OCI-LY7 (cell line): ENCODE data around the gene PTPRM. TPM values are rescaled to one million over a fixed set of nuclear protein-coding genes. Genes with fewer than 3 reads are reported as not detected.

Source experiments
- BruUV-seq: library from RNA; stranded (reverse); fragments of 400-500 nt; replicated peaks from 2 replicates; lab custom pipeline; 2021; lab: Mats Ljungman, UMichigan
- CTCF ChIA-PET: fragments of 300-600 bp; sonication (Branson Sonifier 250); formaldehyde crosslinking; loops from one replicate; lab custom pipeline; 2022; ENCODE audit warnings: antibody characterized with exemption; ENCODE audit not compliant: unreplicated experiment; lab: Charles Lee
- POLR2A ChIA-PET: fragments of 300-600 bp; sonication (Branson Sonifier 250); formaldehyde crosslinking; loops from one replicate; lab custom pipeline; 2022; ENCODE audit warnings: antibody characterized with exemption; lab: Charles Lee
- DNase-seq: peaks from one replicate; pipeline ENCODE4 v3.0.0-alpha.2; 2015; ENCODE audit warnings: low spot score
- H2AFZ ChIP-seq: fragments of 200-600 bp; sonication (generic), shearing (Covaris generic); 2 replicates; pipeline ENCODE4 v1.6.1; 2014; ENCODE audit warnings: mild to moderate bottlenecking, antibody characterized with exemption, low read length, moderate library complexity
- H3K27ac ChIP-seq: fragments of 200-600 bp; sonication (generic); 2 replicates; pipeline ENCODE4 v1.5.1; 2014; ENCODE audit warnings: mixed run types, low read depth, mild to moderate bottlenecking, moderate library complexity, low read length, inconsistent platforms; ENCODE audit not compliant: poor library complexity, severe bottlenecking
- H3K36me3 ChIP-seq: fragments of 200-600 bp; sonication (generic); 2 replicates; pipeline ENCODE4 v1.6.1; 2014; ENCODE audit warnings: mild to moderate bottlenecking, antibody characterized with exemption, low read length, moderate library complexity, mixed read lengths; ENCODE audit not compliant: insufficient read depth
- H3K4me1 ChIP-seq: fragments of 200-600 bp; sonication (generic); 2 replicates; pipeline ENCODE4 v1.5.1; 2014; ENCODE audit warnings: mild to moderate bottlenecking, low read length; ENCODE audit not compliant: insufficient read depth, poor library complexity, severe bottlenecking
- H3K4me2 ChIP-seq: fragments of 200-600 bp; sonication (generic); 2 replicates; pipeline ENCODE4 v1.6.1; 2014; ENCODE audit warnings: mild to moderate bottlenecking, low read length
- H3K4me3 ChIP-seq: fragments of 200-600 bp; sonication (generic); 2 replicates; pipeline ENCODE4 v1.5.1; 2014; ENCODE audit warnings: mild to moderate bottlenecking, low read depth, low read length; ENCODE audit not compliant: poor library complexity, severe bottlenecking
- H3K79me2 ChIP-seq: fragments of 200-600 bp; sonication (generic); 2 replicates; pipeline ENCODE4 v1.6.1; 2016; ENCODE audit warnings: low read depth, mild to moderate bottlenecking, low read length, moderate library complexity, mixed read lengths; ENCODE audit not compliant: insufficient read depth
- H3K9me2 ChIP-seq: fragments of 200-600 bp; sonication (generic); 2 replicates; pipeline ENCODE4 v1.6.1; 2016; ENCODE audit warnings: mild to moderate bottlenecking, low read length, mixed read lengths; ENCODE audit not compliant: insufficient read depth
- H3K9me3 ChIP-seq: fragments of 200-600 bp; sonication (generic); 2 replicates; pipeline ENCODE4 v1.6.1; 2014; ENCODE audit warnings: mild to moderate bottlenecking, mixed run types, low read length, mixed read lengths
- H4K20me1 ChIP-seq: fragments of 200-600 bp; sonication (generic); 2 replicates; pipeline ENCODE4 v1.6.1; 2014; ENCODE audit warnings: mild to moderate bottlenecking, antibody characterized with exemption, low read length, moderate library complexity, mixed read lengths; ENCODE audit not compliant: insufficient read depth
- CTCF ChIP-seq: fragments of 200-600 bp; sonication (generic); conservative IDR thresholded peaks from 2 replicates; pipeline ENCODE4 v1.5.1; 2014; ENCODE audit warnings: mild to moderate bottlenecking, antibody characterized with exemption, low read length, moderate library complexity, mixed read lengths
- EZH2phosphoT487 ChIP-seq: fragments of 200-600 bp; sonication (generic); IDR thresholded peaks from 2 replicates; pipeline ENCODE4 v1.6.1; 2018; ENCODE audit warnings: low read depth, borderline replicate concordance, mild to moderate bottlenecking, mixed run types, antibody characterized with exemption, low read length, moderate library complexity, mixed read lengths
- intact Hi-C: fragments of 100-400 bp; cut with micrococcal nuclease; formaldehyde crosslinking; loops from one replicate; pipeline ENCODE4 v1.10.0; 2022; ENCODE audit not compliant: unreplicated experiment
- total RNA-seq, 2 experiments: library from RNA; depleted of rRNA in 1 of 2; stranded (reverse); fragments of >200 nt in 1 of 2; shearing (Covaris generic) in 1 of 2; gene quantifications; 2 replicates each; pipeline ENCODE4 v1.2.3, GENCODE V29; 2014 to 2022

The PTPRM gene
- total RNA-seq, 2 experiments from 2014 or later, result not detected

- no peaks in the 10 kb centered on the region for H3K79me2 ChIP-seq
- no peak for TF ChIP-seq EZH2phosphoT487
- TF ChIP-seq CTCF, result no peak
- POLR2A ChIA-PET, result interaction anchor here (0.6 to 1.6 kb wide), 6 partner anchors 12 to 872 kb away, joined by 3 to 6 read pairs (median 4); no protein-coding TSS in a partner anchor
These were observed 671.4 kb downstream of the PTPRM start for GRCh38 chr18:8238507-8238906.

GRCh38 chr18:8241731-8242130, 674.6 kb downstream of the PTPRM start:
- Histone ChIP-seq H3K9me2 (no peaks in the 10 kb centered on the region), H3K4me1 (no peaks in the 10 kb centered on the region), H3K4me3 (no peak overlapping the region), H3K9me3 (no peaks in the 10 kb centered on the region), H4K20me1 (no peaks in the 10 kb centered on the region), H3K79me2 (no peaks in the 10 kb centered on the region), H3K27ac (no peak overlapping the region), H3K36me3 (no peaks in the 10 kb centered on the region), H2AFZ (no peak overlapping the region), H3K4me2 (no peak overlapping the region)
- CTCF ChIA-PET, result no interaction called here
- BruUV-seq, result no TSS peak
- POLR2A ChIA-PET, result interaction anchor here (1.4 kb wide), 1 partner anchor 8 kb away, joined by 3 read pairs; no protein-coding TSS in a partner anchor
- no peak for DNase-seq
- no peak for TF ChIP-seq CTCF
- TF ChIP-seq EZH2phosphoT487, result no peak
- intact Hi-C loops, result no loop called here

More at GRCh38 chr18:8238507-8238906, 671.4 kb downstream of the PTPRM start:
- H3K9me2 ChIP-seq, result no peaks in the 10 kb centered on the region
- no peak overlapping the region for H2AFZ ChIP-seq
- no peak for DNase-seq
- H3K9me3 ChIP-seq, result no peaks in the 10 kb centered on the region
- CTCF ChIA-PET, result no interaction called here
- H3K4me3 ChIP-seq, result no peak overlapping the region
- intact Hi-C loops, result loop anchor here (10.0 kb wide), 1 partner anchor 64 kb away; no protein-coding TSS in a partner anchor
- H3K4me1 ChIP-seq, result no peaks in the 10 kb centered on the region
- H3K36me3 ChIP-seq, result no peaks in the 10 kb centered on the region
- no peak overlapping the region for H3K4me2 ChIP-seq
- no TSS peak for BruUV-seq
- H4K20me1 ChIP-seq, result no peaks in the 10 kb centered on the region
- no peak overlapping the region for H3K27ac ChIP-seq

GRCh38 chr18:8242151-8242696, 675.1 kb downstream of the PTPRM start:
- H3K36me3 ChIP-seq, result no peaks in the 10 kb centered on the region
- TF ChIP-seq CTCF (no peak), EZH2phosphoT487 (no peak)
- no peaks in the 10 kb centered on the region for H3K9me2 ChIP-seq
- H3K27ac ChIP-seq, result no peak overlapping the region
- no peak overlapping the region for H3K4me3 ChIP-seq
- no peak for DNase-seq
- intact Hi-C loops, result no loop called here
- ChIA-PET CTCF (no interaction called here), POLR2A (interaction anchor here (0.5 to 1.4 kb wide), 2 partner anchors 8 to 285 kb away, joined by 3 read pairs; no protein-coding TSS in a partner anchor)
- no TSS peak for BruUV-seq
- no peaks in the 10 kb centered on the region for H3K4me1 ChIP-seq
- H2AFZ ChIP-seq, result no peak overlapping the region
- no peaks in the 10 kb centered on the region for H3K79me2 ChIP-seq
- H3K4me2 ChIP-seq, result no peak overlapping the region
- no peaks in the 10 kb centered on the region for H4K20me1 ChIP-seq
- H3K9me3 ChIP-seq, result no peaks in the 10 kb centered on the region
